Stimulated activated CD8-positive, alpha-beta memory T cell treated with anti-CD3 and anti-CD28 coated beads, Interleukin-12 subunit alpha, Interleukin-12 subunit beta, amount 100 ng/mL, for 1 hour (primary cell): ENCODE measurements around the gene HMGB3.
"Not testable (repeated sequence)": the region's sequence is repeated elsewhere in the genome, so short reads cannot be mapped to it uniquely, and the experiment has no call there.

Experiments
- DNase-seq: peaks from one replicate; pipeline ENCODE4 v3.0.0-alpha.2; 2020; ENCODE audit warnings: low read depth

The HMGB3 gene

DNA sequence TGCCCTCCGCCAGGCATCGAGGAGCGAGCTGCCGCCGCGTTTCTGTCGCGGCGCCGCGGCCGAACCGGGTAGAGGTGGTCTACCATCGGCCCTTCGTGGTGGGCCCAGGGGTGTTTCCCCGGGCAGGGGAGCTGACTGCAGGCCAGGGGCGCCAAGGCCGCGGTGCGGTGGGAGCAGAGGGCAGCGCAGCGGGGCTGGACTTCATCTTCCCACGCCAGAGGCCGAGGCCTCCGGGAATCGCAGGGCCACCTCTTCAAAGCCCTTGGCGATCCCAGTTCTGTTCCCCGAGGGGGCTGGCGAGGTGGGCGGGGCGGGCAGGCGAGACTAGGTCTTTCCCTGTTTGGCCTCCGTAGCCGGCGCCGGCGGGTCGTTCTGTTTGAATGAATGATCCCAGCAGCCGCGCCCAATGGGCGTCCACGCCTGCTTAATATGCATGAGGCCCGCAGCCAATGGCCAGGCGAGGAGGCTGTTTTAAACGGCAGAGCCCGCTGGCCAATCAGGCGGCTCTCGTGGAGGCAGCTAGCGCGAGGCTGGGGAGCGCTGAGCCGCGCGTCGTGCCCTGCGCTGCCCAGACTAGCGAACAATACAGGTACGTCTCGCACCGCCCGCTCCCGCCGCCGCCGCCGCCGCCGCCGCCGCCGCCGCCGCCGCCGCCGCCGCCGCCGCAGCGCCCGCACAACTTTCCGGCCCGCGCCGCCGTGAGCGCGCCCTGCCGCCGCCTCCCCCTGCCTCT lies at the start of gene HMGB3:
TSS of gene HMGB3 (plus strand) at position 548 of the 733 bp plus-strand sequence. CDS start 2,265 bp downstream, outside the sequence.
- peak; percentile 44 for DNase-seq

- no peak for DNase-seq
These were observed 49.2 kb upstream of the HMGB3 start for GRCh38 chrX:150933945-150934350.

GRCh38 chrX:150934453-150934852 lies 48.7 kb upstream of the HMGB3 start:
- no peak for DNase-seq

- DNase-seq, result no peak
These were observed 47.7 kb upstream of the HMGB3 start for GRCh38 chrX:150935467-150935866.

- no peak for DNase-seq
These were observed 46.6 kb upstream of the HMGB3 start for GRCh38 chrX:150936556-150936955.

- DNase-seq, result no peak
These were observed 42.2 kb upstream of the HMGB3 start for GRCh38 chrX:150940844-150941495.

GRCh38 chrX:150941580-150941979 lies 41.6 kb upstream of the HMGB3 start:
- DNase-seq, result no peak

DNA sequence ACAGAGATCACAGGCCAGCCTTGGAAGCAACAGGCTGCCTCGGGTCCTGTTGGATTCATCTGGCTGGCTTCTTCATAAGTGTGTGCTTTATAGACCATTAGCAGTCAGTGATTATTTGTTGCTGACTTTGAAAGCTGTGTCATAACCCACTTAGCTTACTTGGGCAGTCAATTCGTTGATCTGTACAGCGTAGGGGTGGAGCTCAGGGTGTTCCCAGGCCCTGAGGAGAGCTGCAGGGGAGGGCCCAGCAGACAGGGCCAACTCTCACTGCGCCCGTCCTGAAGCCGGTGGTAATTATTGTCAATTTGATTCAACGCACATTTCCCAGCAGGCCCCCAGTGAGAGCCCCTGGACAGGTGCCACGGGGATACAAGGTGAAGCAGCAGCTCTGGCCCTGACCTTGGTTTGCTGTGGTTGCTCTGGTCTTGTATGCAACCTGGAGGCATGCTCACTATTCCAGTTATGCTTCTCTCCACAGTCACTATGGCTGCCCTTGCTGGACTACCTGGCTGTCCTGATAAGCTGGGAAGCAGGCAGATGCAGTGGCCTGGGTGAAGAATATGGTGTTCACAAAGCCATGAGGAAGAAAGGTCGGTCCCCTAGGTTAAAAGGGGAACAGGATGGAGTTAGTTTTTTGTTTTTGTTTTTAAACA lies 40.1 kb upstream of the HMGB3 start:
- DNase-seq, result no peak

DNA sequence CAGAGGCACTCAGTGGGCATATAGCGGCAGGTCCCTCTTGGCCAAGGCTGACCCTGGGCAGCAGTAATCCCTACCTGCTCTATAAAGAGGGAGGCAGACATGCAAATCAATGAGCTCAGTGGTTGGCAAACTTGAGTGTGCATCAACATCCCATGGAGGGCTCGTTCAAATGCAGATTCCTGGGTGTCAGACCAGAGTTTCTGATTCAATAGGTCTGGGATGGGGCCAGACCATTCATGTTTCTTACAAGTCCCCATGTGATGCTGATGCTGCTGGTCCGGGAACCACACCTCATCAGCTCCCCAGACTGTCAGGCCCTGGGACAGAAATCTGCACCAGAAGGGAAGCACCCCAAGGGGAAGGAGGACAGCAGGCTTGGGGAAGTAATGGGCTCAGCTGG lies 38.9 kb upstream of the HMGB3 start:
- no peak for DNase-seq

- DNase-seq, result no peak
These were observed 28.2 kb upstream of the HMGB3 start for GRCh38 chrX:150954951-150955350.

DNA sequence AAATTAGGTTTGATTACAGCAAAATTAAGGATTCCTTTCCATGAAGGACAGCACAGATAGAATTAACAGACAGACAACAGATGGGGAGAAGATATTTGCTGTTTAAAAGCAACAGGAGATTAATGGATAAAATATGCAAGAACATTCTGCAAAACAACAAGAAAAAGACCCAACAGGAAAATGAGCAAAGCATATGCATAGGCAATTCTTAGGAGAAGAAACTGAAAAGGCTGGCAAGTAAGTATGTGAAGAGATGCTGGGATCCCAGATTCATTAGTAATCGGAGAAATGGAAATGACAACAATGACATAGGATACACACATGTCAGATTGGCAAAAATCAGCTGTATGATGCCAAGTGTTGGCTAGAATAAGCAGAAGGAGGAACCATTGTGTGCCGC lies 27.5 kb upstream of the HMGB3 start:
- DNase-seq, result no peak

DNA sequence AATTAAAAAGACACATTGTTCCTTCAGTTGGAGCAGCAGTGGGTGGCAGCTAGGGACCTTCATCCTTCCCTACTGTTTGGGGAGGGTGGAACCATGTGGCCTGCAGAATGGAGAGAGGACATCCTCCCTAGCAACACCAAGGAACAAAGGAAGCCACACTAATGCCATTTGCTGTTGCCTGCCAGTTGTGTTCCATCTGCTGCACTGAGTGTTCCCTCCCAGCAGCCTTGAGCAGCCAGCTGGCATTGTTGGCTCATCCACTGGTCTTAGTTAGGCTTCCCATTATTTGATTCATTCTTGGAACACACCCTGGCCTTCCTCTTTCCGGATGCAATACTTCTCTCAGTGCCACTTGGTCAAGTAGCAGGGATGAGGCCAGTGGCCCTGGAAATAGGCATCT lies 25.0 kb upstream of the HMGB3 start:
- no peak for DNase-seq

- DNase-seq, result no peak
These were observed 23.6 kb upstream of the HMGB3 start for GRCh38 chrX:150959557-150959956.

DNA sequence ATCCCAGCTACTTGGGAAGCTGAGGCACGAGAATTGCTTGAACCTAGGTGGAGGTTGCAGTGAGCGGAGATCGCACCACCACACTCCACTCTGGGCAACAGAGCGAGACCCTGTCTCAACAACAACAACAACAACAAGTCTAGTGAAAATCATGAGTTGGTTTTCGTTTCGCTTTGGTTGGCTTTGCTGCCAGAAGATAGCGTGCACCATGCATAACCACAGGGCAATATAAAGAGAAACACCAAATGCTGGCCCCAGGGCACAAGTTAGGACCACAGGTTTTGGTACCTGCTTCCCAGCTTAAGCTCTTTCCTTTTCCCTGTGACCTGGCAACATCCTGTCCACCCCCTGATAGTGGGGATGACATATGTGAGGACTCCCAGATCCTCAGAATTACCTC lies 21.5 kb upstream of the HMGB3 start:
- no peak for DNase-seq

DNA sequence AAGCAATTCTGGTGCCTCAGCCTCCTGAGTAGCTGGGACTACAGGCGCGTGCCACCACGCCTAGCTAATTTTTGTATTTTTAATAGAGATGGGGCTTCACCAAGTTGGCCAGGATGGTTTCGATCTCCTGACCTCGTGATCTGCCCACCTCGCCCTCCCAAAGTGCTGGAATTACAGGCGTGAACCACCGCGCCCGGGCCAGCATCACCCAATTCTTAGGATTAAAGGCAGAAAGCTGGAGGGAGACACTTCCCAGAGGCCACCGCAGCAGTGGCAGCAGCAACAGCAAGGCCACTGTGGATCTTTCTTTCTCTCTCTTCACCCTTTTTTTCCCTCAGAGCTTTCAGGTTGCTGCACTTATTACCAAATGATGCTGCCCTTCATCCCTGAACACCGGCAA lies 18.7 kb upstream of the HMGB3 start:
- DNase-seq, result not testable (repeated sequence)

DNA sequence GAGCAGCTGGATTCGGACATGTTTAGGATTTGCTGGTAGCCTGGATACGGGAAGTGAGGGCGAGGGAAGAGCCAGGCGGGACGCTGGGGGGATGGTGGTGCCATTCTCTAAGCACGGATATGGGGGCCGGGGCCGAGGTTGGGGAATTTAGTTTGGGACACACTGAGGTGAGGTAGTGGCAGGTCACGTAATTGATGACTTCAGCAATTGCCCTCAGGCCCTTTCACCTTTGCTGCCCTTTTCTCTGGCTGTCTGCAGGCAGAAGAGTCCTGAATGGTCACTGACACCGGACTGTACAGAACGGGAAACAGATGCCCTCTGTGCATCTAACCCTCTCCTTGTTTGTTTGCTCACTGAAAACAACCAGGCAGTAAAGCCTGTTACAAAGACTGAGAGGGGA lies 16.9 kb upstream of the HMGB3 start:
- DNase-seq, result no peak

GRCh38 chrX:150966742-150967141 lies 16.4 kb upstream of the HMGB3 start:
- no peak for DNase-seq

- no peak for DNase-seq
These were observed 15.3 kb upstream of the HMGB3 start for GRCh38 chrX:150967786-150968185.

DNA sequence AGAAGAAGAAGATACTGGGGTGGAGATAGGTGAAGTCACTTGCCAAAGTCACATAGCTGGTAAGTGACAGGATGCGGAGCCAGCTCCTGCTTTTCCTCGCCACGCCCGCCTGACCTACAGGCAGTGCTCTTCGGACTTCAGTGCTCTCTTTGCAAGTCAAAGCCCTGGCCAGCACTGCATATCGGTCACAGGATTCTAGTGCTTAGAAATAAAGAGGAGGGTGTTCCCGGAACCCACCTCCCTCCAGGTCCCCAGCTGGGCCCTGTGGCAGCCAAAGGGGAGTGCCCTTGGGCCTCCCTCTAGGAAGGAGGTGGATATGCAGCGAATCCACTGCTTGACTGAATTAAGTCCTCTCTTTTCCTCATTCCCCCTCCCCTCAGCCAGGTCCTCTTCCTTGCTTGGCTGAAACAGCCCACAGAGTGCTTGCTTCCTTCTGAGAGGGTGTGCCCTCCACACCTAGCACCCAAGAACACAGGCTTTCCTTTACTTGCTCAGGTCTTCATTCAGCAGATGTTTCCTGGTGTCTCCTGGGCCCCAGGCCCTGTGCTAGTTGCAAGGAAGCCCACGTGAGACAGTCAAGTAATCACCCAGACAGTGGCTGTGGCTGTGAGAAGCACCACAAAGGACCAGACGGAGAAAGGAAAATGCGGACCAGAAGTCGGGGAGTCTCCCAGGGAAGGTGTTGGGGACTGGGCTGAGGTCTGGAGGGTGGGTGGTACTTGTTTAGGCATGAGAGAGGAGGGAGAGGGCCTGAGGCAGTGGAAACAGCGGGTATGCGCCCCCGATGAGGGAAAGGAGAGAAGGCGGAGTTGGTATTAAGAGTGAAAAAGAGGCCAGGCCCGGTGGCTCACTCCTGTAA lies 14.0 kb upstream of the HMGB3 start:
- DNase-seq, result no peak

- no peak for DNase-seq
These were observed 10.7 kb upstream of the HMGB3 start for GRCh38 chrX:150972450-150972849.

- no peak for DNase-seq
These were observed 7.3 kb upstream of the HMGB3 start for GRCh38 chrX:150975655-150976390.
